HL-60 (cell line): ENCODE results near the gene CKAP4.

Experiments
- GABPA ChIP-seq: IDR thresholded peaks from 2 replicates; pipeline ENCODE4 v1.6.1; 2012; ENCODE audit warnings: low read depth
- POLR2AphosphoS5 ChIP-seq: IDR thresholded peaks from 2 replicates; pipeline ENCODE4 v1.6.1; 2012; ENCODE audit warnings: low read depth
- SPI1 ChIP-seq: IDR thresholded peaks from 2 replicates; pipeline ENCODE4 v1.6.1; 2012; ENCODE audit warnings: low read depth, mild to moderate bottlenecking, borderline replicate concordance
- TF ChIP-seq, protein P1 (sequence below): IDR thresholded peaks from one replicate; pipeline ENCODE4 v1.5.1; 2011; ENCODE audit warnings: low read length, control low read depth, inconsistent platforms; ENCODE audit not compliant: insufficient read depth
- TF ChIP-seq, protein P2 (sequence below): IDR thresholded peaks from 2 replicates; pipeline ENCODE4 v1.6.1; 2012; ENCODE audit warnings: low read depth; ENCODE audit not compliant: insufficient replicate concordance

DNA sequence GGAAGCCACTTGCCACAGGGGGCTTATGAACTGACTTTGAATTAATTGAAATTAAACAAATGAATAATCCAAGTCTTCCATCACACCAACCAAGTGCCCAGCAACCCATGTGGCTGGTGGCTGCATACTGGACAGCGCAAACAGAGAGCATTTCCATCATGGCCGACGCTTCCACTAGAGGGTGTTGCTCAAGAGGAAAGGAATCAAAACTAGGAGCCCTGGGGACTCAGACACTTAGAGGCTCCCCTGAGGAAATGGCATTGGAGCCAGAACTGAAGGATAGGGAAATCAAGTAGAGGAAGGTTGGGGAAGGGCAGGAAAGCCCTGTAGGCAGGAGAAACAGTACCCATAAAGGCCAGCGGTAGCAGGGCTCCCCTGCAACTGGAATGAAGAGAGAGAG is 58.5 kb downstream of the CKAP4 start:
- TF ChIP-seq, protein P1, sequence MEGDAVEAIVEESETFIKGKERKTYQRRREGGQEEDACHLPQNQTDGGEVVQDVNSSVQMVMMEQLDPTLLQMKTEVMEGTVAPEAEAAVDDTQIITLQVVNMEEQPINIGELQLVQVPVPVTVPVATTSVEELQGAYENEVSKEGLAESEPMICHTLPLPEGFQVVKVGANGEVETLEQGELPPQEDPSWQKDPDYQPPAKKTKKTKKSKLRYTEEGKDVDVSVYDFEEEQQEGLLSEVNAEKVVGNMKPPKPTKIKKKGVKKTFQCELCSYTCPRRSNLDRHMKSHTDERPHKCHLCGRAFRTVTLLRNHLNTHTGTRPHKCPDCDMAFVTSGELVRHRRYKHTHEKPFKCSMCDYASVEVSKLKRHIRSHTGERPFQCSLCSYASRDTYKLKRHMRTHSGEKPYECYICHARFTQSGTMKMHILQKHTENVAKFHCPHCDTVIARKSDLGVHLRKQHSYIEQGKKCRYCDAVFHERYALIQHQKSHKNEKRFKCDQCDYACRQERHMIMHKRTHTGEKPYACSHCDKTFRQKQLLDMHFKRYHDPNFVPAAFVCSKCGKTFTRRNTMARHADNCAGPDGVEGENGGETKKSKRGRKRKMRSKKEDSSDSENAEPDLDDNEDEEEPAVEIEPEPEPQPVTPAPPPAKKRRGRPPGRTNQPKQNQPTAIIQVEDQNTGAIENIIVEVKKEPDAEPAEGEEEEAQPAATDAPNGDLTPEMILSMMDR: no peak
- no peak for TF ChIP-seq POLR2AphosphoS5
- no peak for TF ChIP-seq GABPA
- TF ChIP-seq, protein P2, sequence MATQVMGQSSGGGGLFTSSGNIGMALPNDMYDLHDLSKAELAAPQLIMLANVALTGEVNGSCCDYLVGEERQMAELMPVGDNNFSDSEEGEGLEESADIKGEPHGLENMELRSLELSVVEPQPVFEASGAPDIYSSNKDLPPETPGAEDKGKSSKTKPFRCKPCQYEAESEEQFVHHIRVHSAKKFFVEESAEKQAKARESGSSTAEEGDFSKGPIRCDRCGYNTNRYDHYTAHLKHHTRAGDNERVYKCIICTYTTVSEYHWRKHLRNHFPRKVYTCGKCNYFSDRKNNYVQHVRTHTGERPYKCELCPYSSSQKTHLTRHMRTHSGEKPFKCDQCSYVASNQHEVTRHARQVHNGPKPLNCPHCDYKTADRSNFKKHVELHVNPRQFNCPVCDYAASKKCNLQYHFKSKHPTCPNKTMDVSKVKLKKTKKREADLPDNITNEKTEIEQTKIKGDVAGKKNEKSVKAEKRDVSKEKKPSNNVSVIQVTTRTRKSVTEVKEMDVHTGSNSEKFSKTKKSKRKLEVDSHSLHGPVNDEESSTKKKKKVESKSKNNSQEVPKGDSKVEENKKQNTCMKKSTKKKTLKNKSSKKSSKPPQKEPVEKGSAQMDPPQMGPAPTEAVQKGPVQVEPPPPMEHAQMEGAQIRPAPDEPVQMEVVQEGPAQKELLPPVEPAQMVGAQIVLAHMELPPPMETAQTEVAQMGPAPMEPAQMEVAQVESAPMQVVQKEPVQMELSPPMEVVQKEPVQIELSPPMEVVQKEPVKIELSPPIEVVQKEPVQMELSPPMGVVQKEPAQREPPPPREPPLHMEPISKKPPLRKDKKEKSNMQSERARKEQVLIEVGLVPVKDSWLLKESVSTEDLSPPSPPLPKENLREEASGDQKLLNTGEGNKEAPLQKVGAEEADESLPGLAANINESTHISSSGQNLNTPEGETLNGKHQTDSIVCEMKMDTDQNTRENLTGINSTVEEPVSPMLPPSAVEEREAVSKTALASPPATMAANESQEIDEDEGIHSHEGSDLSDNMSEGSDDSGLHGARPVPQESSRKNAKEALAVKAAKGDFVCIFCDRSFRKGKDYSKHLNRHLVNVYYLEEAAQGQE: no peak
- TF ChIP-seq SPI1: no peak
